Measurements from ENCODE around the gene PLCD3.

GRCh38 chr17:45088741-45089140 lies 43.6 kb downstream of the PLCD3 start:
- TF ChIP-seq POLR2A (conservative IDR thresholded peaks at IDR 0.05) (no peak), NR1H2 (CRISPR knock-in tag; IDR thresholded peaks at IDR 0.05) (no peak), CBX5 (IDR thresholded peaks at IDR 0.05; ENCODE audit: borderline replicate concordance, low read depth) (no peak), PATZ1 (CRISPR knock-in tag; IDR thresholded peaks at IDR 0.05; ENCODE audit: borderline replicate concordance) (no peak), ZNF740 (CRISPR knock-in tag; IDR thresholded peaks at IDR 0.05) (no peak), ZNF740 (tag; IDR thresholded peaks at IDR 0.05) (no peak), MXI1 (IDR thresholded peaks at IDR 0.05; ENCODE audit: low read depth, low read length) (no peak), FIP1L1 (IDR thresholded peaks at IDR 0.05; ENCODE audit: low read depth, low read length, poor library complexity, severe bottlenecking) (no peak), SMAD4 (CRISPR knock-in tag; conservative IDR thresholded peaks at IDR 0.05) (no peak), FOXJ3 (CRISPR knock-in tag; IDR thresholded peaks at IDR 0.05) (no peak), ZNF41 (CRISPR knock-in tag; conservative IDR thresholded peaks at IDR 0.05) (no peak), ELF2 (CRISPR knock-in tag; IDR thresholded peaks at IDR 0.05) (no peak), ZNF146 (CRISPR knock-in tag; IDR thresholded peaks at IDR 0.05; ENCODE audit: unreplicated experiment) (no peak)
- TF ChIP-seq, protein P1, sequence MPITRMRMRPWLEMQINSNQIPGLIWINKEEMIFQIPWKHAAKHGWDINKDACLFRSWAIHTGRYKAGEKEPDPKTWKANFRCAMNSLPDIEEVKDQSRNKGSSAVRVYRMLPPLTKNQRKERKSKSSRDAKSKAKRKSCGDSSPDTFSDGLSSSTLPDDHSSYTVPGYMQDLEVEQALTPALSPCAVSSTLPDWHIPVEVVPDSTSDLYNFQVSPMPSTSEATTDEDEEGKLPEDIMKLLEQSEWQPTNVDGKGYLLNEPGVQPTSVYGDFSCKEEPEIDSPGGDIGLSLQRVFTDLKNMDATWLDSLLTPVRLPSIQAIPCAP (CRISPR knock-in tag; IDR thresholded peaks at IDR 0.05; ENCODE audit: borderline replicate concordance) = no peak
- TF ChIP-seq, protein P2, sequence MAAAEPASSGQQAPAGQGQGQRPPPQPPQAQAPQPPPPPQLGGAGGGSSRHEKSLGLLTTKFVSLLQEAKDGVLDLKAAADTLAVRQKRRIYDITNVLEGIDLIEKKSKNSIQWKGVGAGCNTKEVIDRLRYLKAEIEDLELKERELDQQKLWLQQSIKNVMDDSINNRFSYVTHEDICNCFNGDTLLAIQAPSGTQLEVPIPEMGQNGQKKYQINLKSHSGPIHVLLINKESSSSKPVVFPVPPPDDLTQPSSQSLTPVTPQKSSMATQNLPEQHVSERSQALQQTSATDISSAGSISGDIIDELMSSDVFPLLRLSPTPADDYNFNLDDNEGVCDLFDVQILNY (CRISPR knock-in tag; IDR thresholded peaks at IDR 0.05) = no peak

Measured in K562 (cell line).